Measurements from ENCODE around the gene SLC16A3.

Gene SLC16A3

GRCh38 chr17:82216301-82217119 lies 12.3 kb upstream of the SLC16A3 start:
- Histone ChIP-seq H3K4me3 (ENCODE audit: low read depth, low read length) (peak overlapping the region; percentile 57), H2AFZ (ENCODE audit: low read length, unreplicated experiment) (no peak overlapping the region), H3K27ac (ENCODE audit: low read depth, low read length) (peak overlapping the region; percentile 96), H3K4me1 (ENCODE audit: control insufficient read depth, insufficient read depth, low read length, unreplicated experiment) (peaks cover 53% of the 10 kb centered on the region), H3K36me3 (ENCODE audit: insufficient read depth, low read length) (no peaks in the 10 kb centered on the region), H3K79me2 (ENCODE audit: control insufficient read depth, insufficient read depth, low read length, unreplicated experiment) (peaks cover 26% of the 10 kb centered on the region), H3K27me3 (ENCODE audit: insufficient read depth, low read length) (no peaks in the 10 kb centered on the region)

DNA sequence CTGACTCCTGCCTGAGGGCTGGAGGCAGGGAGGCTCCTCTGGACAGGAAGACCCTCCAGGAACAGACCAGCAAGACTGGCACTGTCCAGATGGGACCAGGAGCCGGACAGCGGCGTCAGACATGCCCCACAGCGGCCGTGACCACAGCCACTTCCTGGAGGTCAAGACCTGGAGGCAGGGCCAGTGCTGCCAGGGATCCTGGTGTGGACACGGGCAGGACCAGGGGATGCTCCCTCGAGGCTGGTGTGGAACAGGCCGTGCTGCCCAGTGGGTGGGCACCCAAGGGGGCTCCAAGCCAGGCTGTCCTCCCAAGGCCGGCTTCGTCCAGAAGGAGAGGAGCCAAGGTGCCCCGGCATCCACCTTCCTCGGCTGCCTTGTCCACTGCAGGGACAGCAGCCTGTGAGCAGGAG lies 11.7 kb upstream of the SLC16A3 start:
- Histone ChIP-seq H3K4me1 (ENCODE audit: control insufficient read depth, insufficient read depth, low read length, unreplicated experiment) (peaks cover 48% of the 10 kb centered on the region), H3K36me3 (ENCODE audit: insufficient read depth, low read length) (no peaks in the 10 kb centered on the region), H3K27ac (ENCODE audit: low read depth, low read length) (peak overlapping the region; percentile 96), H3K27me3 (ENCODE audit: insufficient read depth, low read length) (no peaks in the 10 kb centered on the region), H2AFZ (ENCODE audit: low read length, unreplicated experiment) (no peak overlapping the region), H3K4me3 (ENCODE audit: low read depth, low read length) (peak overlapping the region; percentile 57), H3K79me2 (ENCODE audit: control insufficient read depth, insufficient read depth, low read length, unreplicated experiment) (peaks cover 20% of the 10 kb centered on the region)

DNA sequence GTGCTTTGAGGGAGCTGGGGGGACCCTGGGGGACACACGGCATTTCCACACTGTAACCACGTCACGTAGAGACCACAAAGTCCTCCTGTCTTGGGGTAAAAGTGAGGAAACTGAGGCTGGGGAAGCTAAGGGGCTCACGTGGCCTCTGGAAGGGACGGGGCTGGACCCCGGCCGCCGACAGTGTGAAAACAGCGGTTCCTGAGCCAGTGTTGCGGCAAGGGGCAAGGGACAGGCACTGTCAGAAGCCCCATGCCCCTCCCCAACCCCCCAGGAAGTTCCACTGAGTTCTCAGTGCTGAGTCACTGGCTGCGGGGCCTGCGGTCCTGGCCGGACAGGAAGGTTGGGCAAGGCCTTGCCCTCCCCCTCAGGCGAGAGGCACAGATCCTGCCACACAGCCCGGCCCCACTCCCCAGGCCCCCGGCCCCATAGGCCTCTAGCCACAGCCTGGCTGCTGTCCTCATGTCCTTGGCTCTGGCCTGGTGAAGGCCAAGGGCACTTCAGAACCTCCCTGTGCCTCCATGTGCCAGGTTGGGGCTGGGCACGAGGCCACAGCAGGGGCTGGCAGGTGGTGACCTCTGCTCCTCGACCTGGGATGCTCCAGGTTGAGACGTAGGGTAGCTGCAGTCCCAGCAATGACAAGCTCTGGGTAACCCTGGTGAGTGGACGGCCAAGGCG lies 11.2 kb upstream of the SLC16A3 start:
- Histone ChIP-seq H3K27ac (ENCODE audit: low read depth, low read length) (peak overlapping the region; percentile 96), H3K4me1 (ENCODE audit: control insufficient read depth, insufficient read depth, low read length, unreplicated experiment) (peaks cover 48% of the 10 kb centered on the region), H2AFZ (ENCODE audit: low read length, unreplicated experiment) (no peak overlapping the region), H3K4me3 (ENCODE audit: low read depth, low read length) (peak overlapping the region; percentile 57), H3K27me3 (ENCODE audit: insufficient read depth, low read length) (no peaks in the 10 kb centered on the region), H3K79me2 (ENCODE audit: control insufficient read depth, insufficient read depth, low read length, unreplicated experiment) (peaks cover 16% of the 10 kb centered on the region), H3K36me3 (ENCODE audit: insufficient read depth, low read length) (no peaks in the 10 kb centered on the region)

DNA sequence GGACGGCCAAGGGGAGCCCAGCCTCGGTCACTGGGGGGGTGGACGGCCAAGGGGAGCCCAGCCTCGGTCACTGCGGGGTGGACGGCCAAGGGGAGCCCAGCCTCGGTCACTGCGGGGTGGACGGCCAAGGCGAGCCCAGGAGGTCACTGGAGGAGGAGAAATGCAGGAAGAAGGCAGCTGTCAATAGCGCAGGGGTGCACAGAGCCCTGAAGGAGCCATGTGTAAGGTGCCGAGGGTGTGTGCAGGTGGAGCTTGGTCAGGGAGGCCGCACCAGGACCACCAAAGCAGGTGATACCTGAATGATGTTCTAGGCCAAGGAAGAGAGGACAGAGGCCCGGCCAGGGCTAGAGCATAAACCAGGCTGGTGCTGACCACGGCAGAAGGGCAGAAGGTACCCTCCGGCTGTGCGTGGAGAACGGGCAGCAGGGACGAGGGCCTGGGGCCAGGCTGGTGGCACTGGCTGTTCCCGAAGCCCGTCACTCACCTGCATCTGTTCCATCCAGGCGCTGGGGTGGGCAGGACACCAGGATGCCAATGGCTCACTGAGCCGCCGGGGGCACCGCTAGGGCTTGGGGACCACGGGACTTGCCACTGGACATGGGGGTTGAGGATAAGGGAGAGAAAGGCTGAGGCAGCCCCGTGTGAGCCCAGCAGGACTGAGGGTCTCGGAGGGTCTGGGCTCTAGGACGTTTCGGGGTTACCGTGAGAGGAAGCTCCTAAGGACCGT lies 10.3 kb upstream of the SLC16A3 start:
- H3K27me3 ChIP-seq (ENCODE audit: insufficient read depth, low read length), result no peaks in the 10 kb centered on the region
- no peak overlapping the region for H3K27ac ChIP-seq (ENCODE audit: low read depth, low read length)
- peaks cover 15% of the 10 kb centered on the region for H3K79me2 ChIP-seq (ENCODE audit: control insufficient read depth, insufficient read depth, low read length, unreplicated experiment)
- peaks cover 48% of the 10 kb centered on the region for H3K4me1 ChIP-seq (ENCODE audit: control insufficient read depth, insufficient read depth, low read length, unreplicated experiment)
- no peak overlapping the region for H3K4me3 ChIP-seq (ENCODE audit: low read depth, low read length)
- no peaks in the 10 kb centered on the region for H3K36me3 ChIP-seq (ENCODE audit: insufficient read depth, low read length)
- H2AFZ ChIP-seq (ENCODE audit: low read length, unreplicated experiment), result no peak overlapping the region

- Histone ChIP-seq H3K4me1 (ENCODE audit: control insufficient read depth, insufficient read depth, low read length, unreplicated experiment) (peaks cover 45% of the 10 kb centered on the region), H2AFZ (ENCODE audit: low read length, unreplicated experiment) (no peak overlapping the region), H3K4me3 (ENCODE audit: low read depth, low read length) (no peak overlapping the region), H3K79me2 (ENCODE audit: control insufficient read depth, insufficient read depth, low read length, unreplicated experiment) (peaks cover 15% of the 10 kb centered on the region), H3K27me3 (ENCODE audit: insufficient read depth, low read length) (no peaks in the 10 kb centered on the region), H3K36me3 (ENCODE audit: insufficient read depth, low read length) (no peaks in the 10 kb centered on the region), H3K27ac (ENCODE audit: low read depth, low read length) (no peak overlapping the region)
These were observed 9.8 kb upstream of the SLC16A3 start for GRCh38 chr17:82219083-82219482.

DNA sequence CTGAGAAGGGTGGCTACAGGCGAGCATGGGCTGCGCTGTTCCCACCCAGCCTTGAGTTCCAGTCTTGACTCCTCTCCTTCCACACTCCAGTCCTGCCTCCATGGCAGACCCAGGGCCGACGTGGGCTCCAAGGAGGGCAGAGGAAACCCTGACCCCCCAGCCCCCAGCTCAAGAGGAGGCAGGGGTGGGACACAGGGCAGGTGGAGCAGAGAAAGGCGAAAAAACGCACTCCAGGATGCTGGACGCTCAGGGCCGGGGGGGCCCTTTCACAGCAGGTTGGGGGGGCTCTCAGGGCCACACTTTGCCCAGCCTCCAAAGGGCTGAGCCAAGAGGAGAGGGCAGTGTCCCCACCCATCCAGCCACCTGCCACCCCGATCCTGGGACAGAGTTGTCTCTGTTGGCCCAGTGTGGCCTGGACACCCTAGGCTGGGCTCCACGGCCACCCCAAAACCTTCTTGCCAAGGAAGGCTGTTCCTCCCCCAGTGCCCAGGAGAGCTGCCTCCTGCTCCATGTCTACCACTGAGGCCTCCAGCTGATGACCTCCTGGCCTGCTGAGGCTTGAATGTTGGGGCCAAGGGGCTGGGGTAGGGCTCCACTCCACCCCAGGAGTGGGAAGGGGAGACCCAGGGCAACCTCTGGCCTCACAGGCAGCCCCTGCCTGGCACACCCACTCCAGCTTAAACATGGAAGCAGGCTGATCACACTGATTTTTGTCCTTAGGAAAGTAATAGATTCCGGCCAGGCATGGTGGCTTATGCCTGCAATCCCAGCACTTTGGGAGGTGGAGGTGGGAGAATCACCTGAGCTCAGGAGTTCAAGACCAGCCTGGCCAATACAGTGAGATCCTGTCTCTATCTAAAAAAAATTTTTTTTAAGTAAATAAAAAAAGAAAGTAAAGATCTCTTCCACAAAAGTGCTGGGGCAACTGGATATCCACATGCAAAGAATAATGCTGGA lies 8.8 kb upstream of the SLC16A3 start:
- Histone ChIP-seq H2AFZ (ENCODE audit: low read length, unreplicated experiment) (no peak overlapping the region), H3K4me3 (ENCODE audit: low read depth, low read length) (no peak overlapping the region), H3K4me1 (ENCODE audit: control insufficient read depth, insufficient read depth, low read length, unreplicated experiment) (peaks cover 37% of the 10 kb centered on the region), H3K36me3 (ENCODE audit: insufficient read depth, low read length) (no peaks in the 10 kb centered on the region), H3K27me3 (ENCODE audit: insufficient read depth, low read length) (no peaks in the 10 kb centered on the region), H3K79me2 (ENCODE audit: control insufficient read depth, insufficient read depth, low read length, unreplicated experiment) (peaks cover 15% of the 10 kb centered on the region), H3K27ac (ENCODE audit: low read depth, low read length) (no peak overlapping the region)

DNA sequence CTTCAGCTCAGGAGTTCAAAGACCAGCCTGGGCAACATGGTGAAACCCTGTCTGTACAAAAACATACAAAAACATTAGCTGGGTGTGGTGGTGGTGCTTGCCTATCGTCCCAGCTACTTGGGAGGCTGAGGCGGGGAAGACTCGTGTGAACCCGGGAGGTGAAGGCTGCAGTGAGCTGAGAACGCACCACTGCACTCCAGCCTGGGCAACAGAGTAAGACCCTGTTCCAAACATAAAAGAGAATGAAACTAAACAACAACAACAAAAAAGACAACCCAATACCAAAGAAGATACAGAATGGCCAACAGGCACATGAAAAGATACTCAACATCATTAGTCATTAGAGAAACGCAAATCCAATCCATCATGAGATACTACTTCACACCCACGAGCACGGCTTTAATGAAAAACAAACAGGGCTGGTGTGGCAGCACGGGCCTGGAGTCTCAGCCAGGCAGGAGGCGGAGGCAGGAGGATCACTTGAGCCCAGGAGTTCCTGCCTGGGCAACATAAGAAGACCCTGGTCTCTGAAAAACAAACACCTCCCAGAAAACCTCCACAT lies 7.4 kb upstream of the SLC16A3 start:
- peaks cover 10% of the 10 kb centered on the region for H3K79me2 ChIP-seq (ENCODE audit: control insufficient read depth, insufficient read depth, low read length, unreplicated experiment)
- no peak overlapping the region for H3K4me3 ChIP-seq (ENCODE audit: low read depth, low read length)
- no peaks in the 10 kb centered on the region for H3K27me3 ChIP-seq (ENCODE audit: insufficient read depth, low read length)
- H3K27ac ChIP-seq (ENCODE audit: low read depth, low read length), result no peak overlapping the region
- no peaks in the 10 kb centered on the region for H3K36me3 ChIP-seq (ENCODE audit: insufficient read depth, low read length)
- H2AFZ ChIP-seq (ENCODE audit: low read length, unreplicated experiment), result no peak overlapping the region
- peaks cover 24% of the 10 kb centered on the region for H3K4me1 ChIP-seq (ENCODE audit: control insufficient read depth, insufficient read depth, low read length, unreplicated experiment)

GRCh38 chr17:82222816-82223215 lies 6.0 kb upstream of the SLC16A3 start:
- H3K79me2 ChIP-seq (ENCODE audit: control insufficient read depth, insufficient read depth, low read length, unreplicated experiment), result peaks cover 11% of the 10 kb centered on the region
- no peak overlapping the region for H3K27ac ChIP-seq (ENCODE audit: low read depth, low read length)
- no peak overlapping the region for H2AFZ ChIP-seq (ENCODE audit: low read length, unreplicated experiment)
- no peaks in the 10 kb centered on the region for H3K27me3 ChIP-seq (ENCODE audit: insufficient read depth, low read length)
- H3K36me3 ChIP-seq (ENCODE audit: insufficient read depth, low read length), result no peaks in the 10 kb centered on the region
- peaks cover 11% of the 10 kb centered on the region for H3K4me1 ChIP-seq (ENCODE audit: control insufficient read depth, insufficient read depth, low read length, unreplicated experiment)
- H3K4me3 ChIP-seq (ENCODE audit: low read depth, low read length), result no peak overlapping the region

- H3K36me3 ChIP-seq (ENCODE audit: insufficient read depth, low read length), result no peaks in the 10 kb centered on the region
- H3K4me1 ChIP-seq (ENCODE audit: control insufficient read depth, insufficient read depth, low read length, unreplicated experiment), result peaks cover 7% of the 10 kb centered on the region
- H3K4me3 ChIP-seq (ENCODE audit: low read depth, low read length), result no peak overlapping the region
- no peak overlapping the region for H3K27ac ChIP-seq (ENCODE audit: low read depth, low read length)
- no peak overlapping the region for H2AFZ ChIP-seq (ENCODE audit: low read length, unreplicated experiment)
- peaks cover 15% of the 10 kb centered on the region for H3K79me2 ChIP-seq (ENCODE audit: control insufficient read depth, insufficient read depth, low read length, unreplicated experiment)
- no peaks in the 10 kb centered on the region for H3K27me3 ChIP-seq (ENCODE audit: insufficient read depth, low read length)
These were observed 5.3 kb upstream of the SLC16A3 start for GRCh38 chr17:82223517-82223916.

All from ACC112 (cell line).